Chondrocyte (in vitro differentiated cells): ENCODE results near the gene CPA5. TPM values are rescaled to one million over a fixed set of nuclear protein-coding genes. Genes with fewer than 3 reads are reported as not detected.

Experiments used
- DNase-seq: peaks from one replicate; pipeline ENCODE4 v3.0.0; 2021; ENCODE audit warnings: mixed read lengths, low spot score
- H3K27ac Mint-ChIP-seq: one replicate; pipeline ENCODE4 v1.8.0; 2021; ENCODE audit warnings: mild to moderate bottlenecking, moderate library complexity, mixed read lengths; ENCODE audit not compliant: unreplicated experiment
- H3K27me3 Mint-ChIP-seq: 2 replicates; pipeline ENCODE4 v1.8.0; 2021; ENCODE audit warnings: low read depth, mixed read lengths
- H3K36me3 Mint-ChIP-seq: 2 replicates; pipeline ENCODE4 v1.8.0; 2021; ENCODE audit warnings: low read depth, mixed read lengths
- H3K4me1 Mint-ChIP-seq: 2 replicates; pipeline ENCODE4 v1.8.0; 2021; ENCODE audit warnings: low read depth, mild to moderate bottlenecking, mixed read lengths
- H3K4me3 Mint-ChIP-seq: one replicate; pipeline ENCODE4 v1.8.0; 2021; ENCODE audit warnings: mild to moderate bottlenecking, moderate library complexity, mixed read lengths; ENCODE audit not compliant: unreplicated experiment
- H3K9me3 Mint-ChIP-seq: 2 replicates; pipeline ENCODE4 v1.8.0; 2021; ENCODE audit warnings: low read depth, mixed read lengths
- CTCF ChIP-seq: fragments of 200-600 bp; sonication (generic); IDR thresholded peaks from 2 replicates; pipeline ENCODE4 v1.5.0; 2021; ENCODE audit warnings: antibody characterized with exemption, mild to moderate bottlenecking, moderate library complexity
- total RNA-seq: library from RNA; stranded (reverse); gene quantifications from 3 replicates; pipeline ENCODE4 v1.2.1, GENCODE V29; 2021

The CPA5 gene
- total RNA-seq, 1 donor from 2014 or later: not detected

- peaks cover 3% of the 10 kb centered on the region for H3K9me3 Mint-ChIP-seq
- no peak for DNase-seq
- H3K4me1 Mint-ChIP-seq: peaks cover 27% of the 10 kb centered on the region
- H3K27ac Mint-ChIP-seq: no peak overlapping the region
- no peaks in the 10 kb centered on the region for H3K36me3 Mint-ChIP-seq
- H3K27me3 Mint-ChIP-seq: no peaks in the 10 kb centered on the region
- H3K4me3 Mint-ChIP-seq: no peak overlapping the region
- no peak for TF ChIP-seq CTCF
Observed at GRCh38 chr7:130384371-130384801, 39.8 kb downstream of the CPA5 start.

- no peak for TF ChIP-seq CTCF
- H3K27me3 Mint-ChIP-seq: no peaks in the 10 kb centered on the region
- peaks cover 3% of the 10 kb centered on the region for H3K9me3 Mint-ChIP-seq
- peaks cover 20% of the 10 kb centered on the region for H3K4me1 Mint-ChIP-seq
- no peak for DNase-seq
- no peak overlapping the region for H3K27ac Mint-ChIP-seq
- no peaks in the 10 kb centered on the region for H3K36me3 Mint-ChIP-seq
- H3K4me3 Mint-ChIP-seq: no peak overlapping the region
Observed at GRCh38 chr7:130384841-130385599, 40.4 kb downstream of the CPA5 start.

GRCh38 chr7:130385600-130386066 lies 41.0 kb downstream of the CPA5 start:
- Mint-ChIP-seq H3K36me3 (no peaks in the 10 kb centered on the region), H3K27ac (no peak overlapping the region)
- no peak for DNase-seq

GRCh38 chr7:130386876-130387275 lies 42.3 kb downstream of the CPA5 start:
- Mint-ChIP-seq H3K36me3 (no peaks in the 10 kb centered on the region), H3K27me3 (no peaks in the 10 kb centered on the region)
- no peak for DNase-seq

More at GRCh38 chr7:130385600-130386066, 41.0 kb downstream of the CPA5 start:
- no peaks in the 10 kb centered on the region for H3K27me3 Mint-ChIP-seq
- no peak overlapping the region for H3K4me3 Mint-ChIP-seq
- TF ChIP-seq CTCF: no peak
- peaks cover 3% of the 10 kb centered on the region for H3K9me3 Mint-ChIP-seq
- peaks cover 14% of the 10 kb centered on the region for H3K4me1 Mint-ChIP-seq

GRCh38 chr7:130387306-130387627 lies 42.7 kb downstream of the CPA5 start:
- no peak for TF ChIP-seq CTCF
- H3K9me3 Mint-ChIP-seq: peaks cover 3% of the 10 kb centered on the region
- no peaks in the 10 kb centered on the region for H3K27me3 Mint-ChIP-seq
- H3K4me3 Mint-ChIP-seq: no peak overlapping the region
- H3K36me3 Mint-ChIP-seq: no peaks in the 10 kb centered on the region
- no peak overlapping the region for H3K27ac Mint-ChIP-seq
- DNase-seq: no peak
- peaks cover 19% of the 10 kb centered on the region for H3K4me1 Mint-ChIP-seq

More at GRCh38 chr7:130386876-130387275, 42.3 kb downstream of the CPA5 start:
- Mint-ChIP-seq H3K9me3 (peaks cover 3% of the 10 kb centered on the region), H3K4me3 (no peak overlapping the region), H3K27ac (no peak overlapping the region), H3K4me1 (peaks cover 15% of the 10 kb centered on the region)
- no peak for TF ChIP-seq CTCF
